GM12892 (cell line): ENCODE results near the gene SYNDIG1.

Source experiments
- POLR2A ChIP-seq: IDR thresholded peaks from 2 replicates; pipeline ENCODE4 v1.6.1; 2011; ENCODE audit warnings: low read depth, low read length, control low read depth
- POLR2AphosphoS5 ChIP-seq: IDR thresholded peaks from 2 replicates; pipeline ENCODE4 v1.6.1; 2011; ENCODE audit warnings: low read depth, low read length, control low read depth
- TAF1 ChIP-seq: IDR thresholded peaks from 2 replicates; pipeline ENCODE4 v1.6.1; 2011; ENCODE audit warnings: low read depth, mild to moderate bottlenecking, control low read depth, low read length, borderline replicate concordance

DNA sequence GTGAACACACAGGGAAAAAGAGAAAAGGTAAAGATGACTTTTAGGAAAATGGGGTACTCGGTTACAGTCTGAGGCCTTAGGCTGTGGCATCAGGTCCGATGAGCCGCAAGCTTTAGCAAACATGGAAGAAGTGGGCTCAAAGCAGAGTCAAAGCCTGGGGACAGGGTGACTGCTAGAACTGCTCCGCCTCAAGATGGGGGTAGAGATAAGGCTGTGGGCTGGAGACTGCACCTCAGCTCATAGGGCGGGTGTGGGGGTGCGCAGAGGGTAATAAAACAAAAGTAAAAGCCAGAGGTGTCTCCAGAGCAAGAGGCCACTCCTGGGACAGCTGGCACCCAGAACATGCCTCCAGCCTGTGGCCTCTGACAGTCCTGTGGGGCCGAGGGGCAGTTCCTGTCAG is 21.3 kb upstream of the SYNDIG1 start:
- TF ChIP-seq POLR2A = no peak
- no peak for TF ChIP-seq POLR2AphosphoS5
- TF ChIP-seq TAF1 = no peak
